K562 (cell line): ENCODE results near the gene MASTL. TPM values are rescaled to one million over a fixed set of nuclear protein-coding genes. Genes with fewer than 3 reads are reported as not detected.

Experiments
- ATAC-seq: fragments of 200-7000 bp; cut with Tn5 transposase; 3 replicates; pipeline ENCODE4 v1.9.1; 2020; ENCODE audit warnings: moderate library complexity
- BruUV-seq: library from RNA; stranded (reverse); fragments of 400-500 nt; replicated peaks from 2 replicates; lab custom pipeline; 2021; lab: Mats Ljungman, UMichigan
- CTCF ChIA-PET: fragments of 300-600 bp; formaldehyde crosslinking; extraction: SDS; loops from one replicate; lab custom pipeline; 2021; ENCODE audit warnings: low intra/inter-chr PET ratio; lab: Yijun Ruan, JAX
- POLR2A ChIA-PET: fragments of 300-600, 350-650 bp; sonication (Branson Sonifier 250); formaldehyde crosslinking; extraction: SDS; loops from one replicate; lab custom pipeline; 2021; ENCODE audit warnings: antibody characterized with exemption, inconsistent platforms; lab: Yijun Ruan, JAX
- DNase-seq, 4 experiments: peaks; one replicate each; pipeline versions ENCODE4 v3.0.0 to v3.0.0-alpha.2; 2011 to 2018; ENCODE audit warnings: low spot score in 3 of 4, mixed read lengths in 3 of 4; ENCODE audit errors: extremely low read depth in 1 of 4
- FAIRE-seq: peaks from 2 replicates; lab custom pipeline; 2011; peaks lifted over from hg19 to GRCh38; lab: Jason Lieb, UNC
- H2AFZ ChIP-seq: 2 replicates; pipeline ENCODE4 v1.6.0; 2011; ENCODE audit warnings: low read depth, low read length, control low read depth, inconsistent platforms
- H3K27ac ChIP-seq: fragments of 200-600 bp; 3 replicates; pipeline ENCODE4 v1.8.0; 2011; ENCODE audit warnings: low read depth, mild to moderate bottlenecking, control low read depth, inconsistent platforms, low read length, moderate library complexity, mixed read lengths; ENCODE audit errors: extremely low read depth
- H3K27me3 ChIP-seq, 2 experiments: fragments of 300-600 bp in 1 of 2; 2 replicates in 1 of 2; 3 replicates in 1 of 2; pipeline versions ENCODE4 v1.6.0 to v1.8.0; 2011; ENCODE audit warnings: inconsistent platforms in 2 of 2, low read length in 2 of 2, mild to moderate bottlenecking in 1 of 2, mixed read lengths in 1 of 2, moderate library complexity in 1 of 2; ENCODE audit not compliant: control insufficient read depth in 2 of 2, insufficient read depth in 2 of 2
- H3K36me3 ChIP-seq: fragments of 300-600 bp; 3 replicates; pipeline ENCODE4 v1.8.0; 2011; ENCODE audit warnings: mild to moderate bottlenecking, low read length, inconsistent platforms; ENCODE audit not compliant: control insufficient read depth, insufficient read depth
- H3K4me1 ChIP-seq, 2 experiments: fragments of 200-600 bp in 1 of 2; replicated peaks in 1 of 2; 2 replicates in 1 of 2; 3 replicates in 1 of 2; pipeline versions ENCODE4 v1.5.1 to v1.8.0; 2011; ENCODE audit warnings: inconsistent platforms in 2 of 2, low read length in 2 of 2, mild to moderate bottlenecking in 1 of 2, mixed read lengths in 1 of 2, moderate library complexity in 1 of 2; ENCODE audit not compliant: control insufficient read depth in 2 of 2, insufficient read depth in 2 of 2
- H3K4me2 ChIP-seq: 2 replicates; pipeline ENCODE4 v1.6.1; 2011; ENCODE audit warnings: low read length, control low read depth, inconsistent platforms, mixed read lengths; ENCODE audit not compliant: insufficient read depth
- H3K4me3 ChIP-seq: fragments of 200-600 bp; sonication (generic), shearing (Covaris generic); 2 replicates; pipeline ENCODE4 v1.5.1; 2016; ENCODE audit warnings: control low read depth, inconsistent platforms
- H3K79me2 ChIP-seq: fragments of 200-600 bp; 3 replicates; pipeline ENCODE4 v1.8.0; 2011; ENCODE audit warnings: low read length, inconsistent platforms; ENCODE audit not compliant: control insufficient read depth, insufficient read depth
- H3K9ac ChIP-seq, 2 experiments: 2 replicates each; pipeline versions ENCODE4 v1.6.0 to v1.6.1; 2011; ENCODE audit warnings: low read depth in 2 of 2, low read length in 2 of 2, control low read depth in 1 of 2, inconsistent platforms in 1 of 2, mild to moderate bottlenecking in 1 of 2, mixed read lengths in 1 of 2; ENCODE audit not compliant: insufficient read depth in 1 of 2
- H3K9me1 ChIP-seq: one replicate; pipeline ENCODE4 v1.6.0; 2011; ENCODE audit warnings: inconsistent platforms, mild to moderate bottlenecking, low read length, moderate library complexity; ENCODE audit not compliant: control insufficient read depth, insufficient read depth
- H3K9me3 ChIP-seq: replicated peaks from 2 replicates; pipeline ENCODE4 v1.5.1; 2011; ENCODE audit warnings: low read depth, low read length, inconsistent platforms; ENCODE audit not compliant: control insufficient read depth, insufficient read depth
- H4K20me1 ChIP-seq: replicated peaks from 2 replicates; pipeline ENCODE4 v1.6.1; 2011; ENCODE audit warnings: low read length, inconsistent platforms, mixed read lengths; ENCODE audit not compliant: control insufficient read depth, insufficient read depth
- BRD4 ChIP-seq: fragments of 200-600 bp; sonication (generic); IDR thresholded peaks from 2 replicates; pipeline ENCODE4 v1.6.1; 2017; ENCODE audit warnings: inconsistent platforms
- BRD9 ChIP-seq: fragments of 450-650 bp; IDR thresholded peaks from 2 replicates; pipeline ENCODE4 v1.6.1; 2018; ENCODE audit warnings: low read depth; ENCODE audit not compliant: partially characterized antibody
- CHD1 ChIP-seq: fragments of 200-600 bp; sonication (generic); IDR thresholded peaks from one replicate; pipeline ENCODE4 v1.6.1; 2012; ENCODE audit warnings: mild to moderate bottlenecking, moderate library complexity, low read length, inconsistent platforms
- GTF2E2 ChIP-seq: fragments of 200-800 bp; sonication (Bioruptor generic); IDR thresholded peaks from 2 replicates; pipeline ENCODE4 v1.6.1; 2016; ENCODE audit warnings: missing genetic modification characterization, missing compliant biosample characterization
- ILK ChIP-seq: fragments of 450-650 bp; IDR thresholded peaks from 2 replicates; pipeline ENCODE4 v1.6.1; 2016; ENCODE audit warnings: missing genetic modification characterization, low read depth, mild to moderate bottlenecking, missing compliant biosample characterization, moderate library complexity, borderline replicate concordance
- KAT2B ChIP-seq: IDR thresholded peaks from one replicate; pipeline ENCODE4 v1.6.1; 2012; ENCODE audit warnings: low read depth, mild to moderate bottlenecking, control low read depth, inconsistent platforms, low read length, moderate library complexity
- KAT7 ChIP-seq: sonication (generic); formaldehyde crosslinking; IDR thresholded peaks from 2 replicates; pipeline ENCODE4 v1.8.0; 2022; ENCODE audit warnings: missing genetic modification reagents, mild to moderate bottlenecking, borderline replicate concordance
- KDM4B ChIP-seq, 2 experiments: fragments of 450-650 bp in 1 of 2; sonication (generic) in 1 of 2; IDR thresholded peaks; 2 replicates each; pipeline ENCODE4 v1.6.1; 2016 to 2017; ENCODE audit warnings: borderline replicate concordance in 2 of 2, antibody characterized with exemption in 1 of 2, low read depth in 1 of 2, mild to moderate bottlenecking in 1 of 2
- RBM14 ChIP-seq: fragments of 200-400 bp; formaldehyde crosslinking; IDR thresholded peaks from 2 replicates; pipeline ENCODE4 v1.6.1; 2018; ENCODE audit warnings: low read depth, mild to moderate bottlenecking, low read length, moderate library complexity, borderline replicate concordance; ENCODE audit not compliant: insufficient read depth
- SAP30 ChIP-seq: fragments of 200-600 bp; sonication (generic); IDR thresholded peaks from 2 replicates; pipeline ENCODE4 v1.6.1; 2012; ENCODE audit warnings: borderline replicate concordance, low read depth, mild to moderate bottlenecking, moderate library complexity, low read length, control low read depth, inconsistent platforms; ENCODE audit not compliant: insufficient read depth, poor library complexity, severe bottlenecking
- TAF15 ChIP-seq: fragments of 200-400 bp; formaldehyde crosslinking; IDR thresholded peaks from 2 replicates; pipeline ENCODE4 v1.6.1; 2017; ENCODE audit warnings: mild to moderate bottlenecking, low read depth, low read length, moderate library complexity
- ZC3H8 ChIP-seq: fragments of 450-650 bp; IDR thresholded peaks from 2 replicates; pipeline ENCODE4 v1.6.1; 2017
- ZKSCAN8 ChIP-seq: fragments of 200-800 bp; sonication (Bioruptor generic); IDR thresholded peaks from 2 replicates; pipeline ENCODE4 v1.6.1; 2016; ENCODE audit warnings: missing genetic modification characterization, missing compliant biosample characterization
- ZNF12 ChIP-seq: sonication (generic); formaldehyde crosslinking; IDR thresholded peaks from 2 replicates; pipeline ENCODE4 v1.4.0; 2020; ENCODE audit warnings: mild to moderate bottlenecking, missing genetic modification reagents
- WGBS: fragments of 100-300 bp; shearing (Covaris generic); methylation state at CpG from one replicate; pipeline ENCODE4 v1.1.6; 2016; ENCODE audit warnings: low coverage, mixed read lengths; ENCODE audit not compliant: insufficient coverage; ENCODE audit errors: missing lambda C conversion rate; 5-methylcytosine and 5-hydroxymethylcytosine counted together
- in situ Hi-C: fragments of 300-500 bp; cut with MboI; formaldehyde crosslinking; loops from 4 replicates; pipeline ENCODE4 v1.15.0; 2018; ENCODE audit warnings: inconsistent platforms, mixed read lengths
- intact Hi-C: fragments of 100-400 bp; cut with micrococcal nuclease; formaldehyde crosslinking; loops from 2 replicates; pipeline ENCODE4 v1.14.2; 2022
- polyA plus RNA-seq, 8 experiments: library from polyadenylated mRNA; depleted of rRNA in 4 of 8; stranded (reverse) in 5 of 8; unstranded in 3 of 8; fragments of >200 nt; fragmentation: Nextera tagmentation in 2 of 8; fragmentation: Illumina TruSeq in 1 of 8; extraction: Ambion mirVana in 2 of 8; extraction: Trizol in 1 of 8; gene quantifications; 2 replicates each; pipeline versions ENCODE4 v1.2.1 to v1.2.3, GENCODE V29; 2011 to 2014; ENCODE audit warnings: inconsistent platforms in 1 of 8, missing spikeins in 1 of 8
- total RNA-seq, 7 experiments: library from RNA; depleted of rRNA in 6 of 7; stranded (reverse); fragments of >200 nt in 6 of 7; fragmentation: Illumina TruSeq in 2 of 7; extraction: Trizol in 2 of 7; gene quantifications; 2 replicates each; pipeline versions ENCODE4 v1.2.1 to v1.2.3, GENCODE V29; 2011 to 2021; ENCODE audit warnings: low replicate concordance in 1 of 7
- TF ChIP-seq, protein P1 (sequence below), 2 experiments: fragments of 450-650 bp; IDR thresholded peaks; 2 replicates each; pipeline ENCODE4 v1.6.1; 2016
- TF ChIP-seq, protein P2 (sequence below): sonication (generic); formaldehyde crosslinking; IDR thresholded peaks from 2 replicates; pipeline ENCODE4 v1.8.0; 2023; ENCODE audit warnings: mild to moderate bottlenecking, missing genetic modification reagents

MASTL gene
- total and polyA plus RNA-seq, 9 of the 15 experiments (the other 6 are each of a cell fraction or from before 2014, with no cell fraction given): 6.8 to 29.9 (median 23.1) TPM

DNA sequence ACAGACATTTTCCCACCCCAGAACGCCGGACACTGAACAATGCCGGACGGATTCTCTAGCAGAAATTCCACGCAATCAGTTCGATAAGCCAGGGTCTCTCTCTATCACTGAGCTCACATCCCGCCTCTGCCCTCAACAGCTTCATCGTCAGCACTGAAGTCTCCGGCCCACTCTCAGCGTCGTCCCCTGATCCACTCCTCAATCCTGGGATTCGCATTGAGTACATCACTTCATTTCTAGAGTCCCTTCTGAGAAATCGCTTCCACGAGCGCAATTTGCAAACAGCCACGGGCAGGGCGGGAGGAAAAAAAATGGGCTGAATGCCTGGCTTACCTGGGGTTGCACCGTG is 1.3 kb upstream of the MASTL start:
- BruUV-seq: TSS peak; percentile 77
- Histone ChIP-seq H3K36me3 (peaks cover 41% of the 10 kb centered on the region), H2AFZ (peak overlapping the region; percentile 87), H3K27ac (peak overlapping the region; percentile 98), H3K9ac (peak overlapping the region; percentile 98 to 100), H3K4me3 (peak overlapping the region; percentile 70), H3K4me1 (peaks cover 7 to 16% of the 10 kb centered on the region in 2 experiments; a peak in 4 of 5 replicates), H3K79me2 (peaks cover 98% of the 10 kb centered on the region), H3K9me3 (no peaks in the 10 kb centered on the region), H3K4me2 (peak overlapping the region; percentile 97), H3K27me3 (no peaks in the 10 kb centered on the region), H4K20me1 (peaks cover 9% of the 10 kb centered on the region; the same call in 1 of the 2 replicates), H3K9me1 (no peaks in the 10 kb centered on the region)
- ChIA-PET POLR2A (interaction anchor here (0.7 to 2.3 kb wide), 12 partner anchors 8 to 155 kb away, joined by 3 to 12 read pairs (median 5); no protein-coding TSS in a partner anchor), CTCF (no interaction called here)
- ATAC-seq (peak; percentile 36), FAIRE-seq (no peak), DNase-seq (peak in 2 of 4 experiments; percentile 34 to 49)
- intact Hi-C loops (loop anchor here (2.0 to 10.0 kb wide), 2 partner anchors 89 to 289 kb away; partner anchors contain the start of gene ABI1), in situ Hi-C loops (no loop called here)
- WGBS: 0% methylated on average over 18 of the region's 18 CpGs
- TF ChIP-seq ZNF12: 0 out of 2 replicates have a peak, but pooled peaks have one; percentile 21
- no peak for TF ChIP-seq RBM14
- TF ChIP-seq KAT2B: peak; percentile 3
- peak; percentile 74 for TF ChIP-seq CHD1
- TF ChIP-seq TAF15: no peak
- TF ChIP-seq ZKSCAN8: no peak
- TF ChIP-seq BRD9: peak; percentile 18
- TF ChIP-seq KAT7 (CRISPR knock-in tag): 0 out of 2 replicates have a peak, but pooled peaks have one; percentile 56
- TF ChIP-seq SAP30: peak; percentile 46
- TF ChIP-seq, protein P1, sequence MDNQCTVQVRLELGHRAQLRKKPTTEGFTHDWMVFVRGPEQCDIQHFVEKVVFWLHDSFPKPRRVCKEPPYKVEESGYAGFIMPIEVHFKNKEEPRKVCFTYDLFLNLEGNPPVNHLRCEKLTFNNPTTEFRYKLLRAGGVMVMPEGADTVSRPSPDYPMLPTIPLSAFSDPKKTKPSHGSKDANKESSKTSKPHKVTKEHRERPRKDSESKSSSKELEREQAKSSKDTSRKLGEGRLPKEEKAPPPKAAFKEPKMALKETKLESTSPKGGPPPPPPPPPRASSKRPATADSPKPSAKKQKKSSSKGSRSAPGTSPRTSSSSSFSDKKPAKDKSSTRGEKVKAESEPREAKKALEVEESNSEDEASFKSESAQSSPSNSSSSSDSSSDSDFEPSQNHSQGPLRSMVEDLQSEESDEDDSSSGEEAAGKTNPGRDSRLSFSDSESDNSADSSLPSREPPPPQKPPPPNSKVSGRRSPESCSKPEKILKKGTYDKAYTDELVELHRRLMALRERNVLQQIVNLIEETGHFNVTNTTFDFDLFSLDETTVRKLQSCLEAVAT (IDR thresholded peaks at IDR 0.05): 0 out of 4 replicates have a peak, but pooled peaks of 1 of the 2 experiments have one; percentile 9
- TF ChIP-seq, protein P2, sequence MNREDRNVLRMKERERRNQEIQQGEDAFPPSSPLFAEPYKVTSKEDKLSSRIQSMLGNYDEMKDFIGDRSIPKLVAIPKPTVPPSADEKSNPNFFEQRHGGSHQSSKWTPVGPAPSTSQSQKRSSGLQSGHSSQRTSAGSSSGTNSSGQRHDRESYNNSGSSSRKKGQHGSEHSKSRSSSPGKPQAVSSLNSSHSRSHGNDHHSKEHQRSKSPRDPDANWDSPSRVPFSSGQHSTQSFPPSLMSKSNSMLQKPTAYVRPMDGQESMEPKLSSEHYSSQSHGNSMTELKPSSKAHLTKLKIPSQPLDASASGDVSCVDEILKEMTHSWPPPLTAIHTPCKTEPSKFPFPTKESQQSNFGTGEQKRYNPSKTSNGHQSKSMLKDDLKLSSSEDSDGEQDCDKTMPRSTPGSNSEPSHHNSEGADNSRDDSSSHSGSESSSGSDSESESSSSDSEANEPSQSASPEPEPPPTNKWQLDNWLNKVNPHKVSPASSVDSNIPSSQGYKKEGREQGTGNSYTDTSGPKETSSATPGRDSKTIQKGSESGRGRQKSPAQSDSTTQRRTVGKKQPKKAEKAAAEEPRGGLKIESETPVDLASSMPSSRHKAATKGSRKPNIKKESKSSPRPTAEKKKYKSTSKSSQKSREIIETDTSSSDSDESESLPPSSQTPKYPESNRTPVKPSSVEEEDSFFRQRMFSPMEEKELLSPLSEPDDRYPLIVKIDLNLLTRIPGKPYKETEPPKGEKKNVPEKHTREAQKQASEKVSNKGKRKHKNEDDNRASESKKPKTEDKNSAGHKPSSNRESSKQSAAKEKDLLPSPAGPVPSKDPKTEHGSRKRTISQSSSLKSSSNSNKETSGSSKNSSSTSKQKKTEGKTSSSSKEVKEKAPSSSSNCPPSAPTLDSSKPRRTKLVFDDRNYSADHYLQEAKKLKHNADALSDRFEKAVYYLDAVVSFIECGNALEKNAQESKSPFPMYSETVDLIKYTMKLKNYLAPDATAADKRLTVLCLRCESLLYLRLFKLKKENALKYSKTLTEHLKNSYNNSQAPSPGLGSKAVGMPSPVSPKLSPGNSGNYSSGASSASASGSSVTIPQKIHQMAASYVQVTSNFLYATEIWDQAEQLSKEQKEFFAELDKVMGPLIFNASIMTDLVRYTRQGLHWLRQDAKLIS (CRISPR knock-in tag): peak; percentile 39; the same call in 1 of the 2 replicates
- no peak for TF ChIP-seq ZC3H8
- 0 out of 4 replicates have a peak, but pooled peaks of 1 of the 2 experiments have one; percentile 65 for TF ChIP-seq KDM4B (IDR thresholded peaks at IDR 0.05; ENCODE audit: borderline replicate concordance in 2 of 2, low read depth in 1 of 2)
- TF ChIP-seq ILK (tag): no peak
- no peak for TF ChIP-seq GTF2E2 (tag)
- TF ChIP-seq BRD4: 0 out of 2 replicates have a peak, but pooled peaks have one; percentile 14
